Hepatocyte (in vitro differentiated cells): ENCODE data around the gene BAZ2B.

Experiments
- EZH2 ChIP-seq: fragments of 200-600 bp; sonication (generic); IDR thresholded peaks from 2 replicates; pipeline ENCODE4 v1.6.1; 2016; ENCODE audit warnings: antibody characterized with exemption, mild to moderate bottlenecking, borderline replicate concordance
- EZH2phosphoT487 ChIP-seq: fragments of 200-600 bp; sonication (generic); IDR thresholded peaks from one replicate; pipeline ENCODE4 v1.6.1; 2018; ENCODE audit warnings: antibody characterized with exemption, mild to moderate bottlenecking, low read depth, moderate library complexity; ENCODE audit not compliant: unreplicated experiment, severe bottlenecking
- TF ChIP-seq, protein P1 (sequence below): fragments of 200-600 bp; sonication (generic); IDR thresholded peaks from 2 replicates; pipeline ENCODE4 v1.5.1; 2016; ENCODE audit warnings: antibody characterized with exemption, mild to moderate bottlenecking; ENCODE audit not compliant: poor library complexity

DNA sequence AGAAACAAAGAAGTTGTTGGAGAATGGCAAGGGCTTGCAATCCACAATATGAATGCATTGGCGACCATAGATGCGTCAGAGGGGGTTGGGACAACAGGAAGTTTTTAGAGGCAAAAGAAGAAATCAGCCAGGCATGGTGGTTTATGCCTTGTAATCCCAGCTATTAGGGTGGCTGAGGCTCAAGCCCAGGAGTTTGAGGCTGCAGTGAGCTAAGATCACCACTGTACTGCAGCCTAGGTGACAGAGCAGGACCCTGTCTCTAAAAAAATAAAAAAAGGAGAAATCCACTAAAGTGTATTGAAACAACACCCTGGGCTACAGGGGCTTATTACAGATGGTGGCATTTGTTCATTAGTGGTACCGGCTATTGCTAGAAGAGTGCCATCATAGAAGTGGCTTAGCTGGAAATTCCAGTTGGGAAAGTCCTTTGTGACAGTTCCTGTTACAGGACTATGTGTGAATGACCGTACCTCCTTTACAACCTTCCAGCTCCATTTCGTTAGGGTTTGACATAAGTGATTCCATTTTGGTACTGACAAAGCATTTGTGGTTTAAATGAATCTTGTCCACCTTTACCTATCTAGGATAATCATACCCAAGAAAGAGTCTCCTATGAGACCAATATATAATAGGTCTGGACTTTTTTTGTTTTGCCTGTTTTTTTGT is 319.2 kb downstream of the BAZ2B start:
- TF ChIP-seq EZH2phosphoT487 (no peak), EZH2 (no peak)
- TF ChIP-seq, protein P1, sequence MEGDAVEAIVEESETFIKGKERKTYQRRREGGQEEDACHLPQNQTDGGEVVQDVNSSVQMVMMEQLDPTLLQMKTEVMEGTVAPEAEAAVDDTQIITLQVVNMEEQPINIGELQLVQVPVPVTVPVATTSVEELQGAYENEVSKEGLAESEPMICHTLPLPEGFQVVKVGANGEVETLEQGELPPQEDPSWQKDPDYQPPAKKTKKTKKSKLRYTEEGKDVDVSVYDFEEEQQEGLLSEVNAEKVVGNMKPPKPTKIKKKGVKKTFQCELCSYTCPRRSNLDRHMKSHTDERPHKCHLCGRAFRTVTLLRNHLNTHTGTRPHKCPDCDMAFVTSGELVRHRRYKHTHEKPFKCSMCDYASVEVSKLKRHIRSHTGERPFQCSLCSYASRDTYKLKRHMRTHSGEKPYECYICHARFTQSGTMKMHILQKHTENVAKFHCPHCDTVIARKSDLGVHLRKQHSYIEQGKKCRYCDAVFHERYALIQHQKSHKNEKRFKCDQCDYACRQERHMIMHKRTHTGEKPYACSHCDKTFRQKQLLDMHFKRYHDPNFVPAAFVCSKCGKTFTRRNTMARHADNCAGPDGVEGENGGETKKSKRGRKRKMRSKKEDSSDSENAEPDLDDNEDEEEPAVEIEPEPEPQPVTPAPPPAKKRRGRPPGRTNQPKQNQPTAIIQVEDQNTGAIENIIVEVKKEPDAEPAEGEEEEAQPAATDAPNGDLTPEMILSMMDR = no peak
